Measurements from ENCODE around the gene E2F4. TPM values are rescaled to one million over a fixed set of nuclear protein-coding genes. Genes with fewer than 3 reads are reported as not detected.

The E2F4 gene
- total RNA-seq, 2 donors from 2014 or later: 71.7 to 104 TPM

DNA sequence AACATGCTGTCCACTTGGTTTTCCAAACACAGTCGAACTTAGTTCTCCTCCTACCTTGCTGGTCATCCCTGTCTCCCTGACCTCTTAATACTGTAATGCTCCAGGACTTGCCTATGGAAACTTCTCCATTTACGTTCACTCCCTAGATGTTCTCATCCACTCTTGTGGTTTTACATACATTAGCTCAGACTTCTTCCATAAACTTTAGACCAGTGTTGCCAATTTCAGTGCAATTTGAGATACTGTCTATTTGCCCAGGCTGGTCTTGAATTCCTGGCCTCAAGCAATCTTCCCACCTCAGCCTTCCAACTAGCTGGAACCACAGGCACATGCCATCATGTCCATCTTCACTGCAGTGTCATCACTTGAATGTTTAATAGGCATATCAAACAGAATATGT lies 9.7 kb upstream of the E2F4 start:
- H3K36me3 Mint-ChIP-seq: peaks cover 0 to 11% of the 10 kb centered on the region in 2 donors
- DNase-seq (ENCODE audit: low spot score in 2 of 2) (no peak), ATAC-seq (no peak)
- no peak overlapping the region for H3K27ac Mint-ChIP-seq
- H3K9me3 Mint-ChIP-seq: no peaks in the 10 kb centered on the region

DNA sequence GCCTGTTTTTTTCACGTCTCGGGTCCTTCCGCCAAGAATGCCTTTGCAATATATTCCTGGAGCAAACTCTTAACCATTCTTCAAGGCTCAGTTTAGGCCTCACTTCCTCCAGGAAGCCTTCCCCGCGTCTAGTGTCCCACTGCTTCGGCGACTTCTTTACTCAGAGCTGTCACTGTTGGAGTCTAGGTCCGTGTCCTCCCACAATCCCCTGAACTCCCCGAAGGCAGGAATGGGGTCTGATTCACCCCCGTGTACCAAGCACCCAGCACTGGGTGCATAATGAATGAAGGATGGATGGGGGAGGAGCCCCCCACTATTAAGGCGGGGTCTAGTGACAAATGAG lies 8.7 kb upstream of the E2F4 start:
- no peak for DNase-seq (ENCODE audit: low spot score in 2 of 2)
- no peak overlapping the region for H3K27ac Mint-ChIP-seq
- no peaks in the 10 kb centered on the region for H3K9me3 Mint-ChIP-seq
- ATAC-seq: no peak
- peaks cover 0 to 6% of the 10 kb centered on the region in 2 donors for H3K36me3 Mint-ChIP-seq

DNA sequence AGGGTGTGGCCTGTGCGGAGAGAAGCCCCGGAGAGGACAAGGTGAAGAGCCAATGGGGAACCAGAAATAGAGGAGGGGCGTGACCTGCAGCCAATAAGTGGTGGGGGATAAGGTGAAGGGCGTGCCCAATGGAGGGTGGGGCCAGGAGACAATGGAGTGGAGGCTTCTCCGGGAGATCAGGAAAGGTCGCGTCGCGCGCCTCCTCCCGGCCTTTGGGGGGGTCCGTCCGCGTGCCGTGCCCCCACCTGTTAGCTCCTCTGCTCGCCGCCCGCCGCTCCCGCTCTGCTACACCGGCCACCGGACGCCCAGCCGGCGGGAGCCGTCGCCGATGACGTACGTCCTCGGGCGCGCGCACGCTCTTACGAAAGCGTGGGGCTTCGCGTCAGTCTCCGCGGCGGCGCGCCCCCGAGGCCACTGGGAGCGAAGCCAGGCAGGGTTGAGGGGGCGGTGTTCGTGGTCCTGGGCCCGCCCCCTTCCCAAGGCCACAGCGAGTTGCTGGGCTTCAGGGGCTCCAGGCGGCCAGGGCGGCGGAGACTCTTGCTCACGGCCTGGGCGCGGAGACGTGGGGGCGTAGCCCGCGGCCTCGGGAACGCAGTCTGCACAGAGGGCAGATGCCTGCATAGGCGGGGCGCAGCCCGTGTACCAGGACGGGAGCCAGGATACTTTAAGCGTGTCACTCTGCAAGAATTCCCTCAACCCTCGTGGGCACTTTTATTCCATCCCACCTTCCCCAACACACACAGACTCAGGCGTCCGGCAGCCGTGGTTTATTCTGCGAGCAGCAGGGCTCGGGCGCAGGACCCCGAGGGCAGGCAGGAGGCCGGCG lies 8.1 kb upstream of the E2F4 start, which contains the start of gene MATCAP1:
MATCAP1 (minus strand) TSS at position 337 of the 826 bp plus-strand sequence. CDS start 3,353 bp downstream, outside the sequence.
- Mint-ChIP-seq H3K27ac (no peak within 1 kb of the TSS), H3K36me3 (peaks cover 0 to 3% of the 10 kb centered on the region in 2 donors), H3K9me3 (no peaks in the 10 kb centered on the region)
- DNase-seq (ENCODE audit: low spot score in 2 of 2): peak; percentile 93 to 94
- peak; percentile 96 to 97 for ATAC-seq

GRCh38 chr16:67184453-67184994 lies 7.4 kb upstream of the E2F4 start:
- H3K36me3 Mint-ChIP-seq: no peaks in the 10 kb centered on the region
- H3K9me3 Mint-ChIP-seq: no peaks in the 10 kb centered on the region
- H3K27ac Mint-ChIP-seq: no peak overlapping the region
- DNase-seq (ENCODE audit: low spot score in 2 of 2) (no peak), ATAC-seq (peak; percentile 5 to 12)

DNA sequence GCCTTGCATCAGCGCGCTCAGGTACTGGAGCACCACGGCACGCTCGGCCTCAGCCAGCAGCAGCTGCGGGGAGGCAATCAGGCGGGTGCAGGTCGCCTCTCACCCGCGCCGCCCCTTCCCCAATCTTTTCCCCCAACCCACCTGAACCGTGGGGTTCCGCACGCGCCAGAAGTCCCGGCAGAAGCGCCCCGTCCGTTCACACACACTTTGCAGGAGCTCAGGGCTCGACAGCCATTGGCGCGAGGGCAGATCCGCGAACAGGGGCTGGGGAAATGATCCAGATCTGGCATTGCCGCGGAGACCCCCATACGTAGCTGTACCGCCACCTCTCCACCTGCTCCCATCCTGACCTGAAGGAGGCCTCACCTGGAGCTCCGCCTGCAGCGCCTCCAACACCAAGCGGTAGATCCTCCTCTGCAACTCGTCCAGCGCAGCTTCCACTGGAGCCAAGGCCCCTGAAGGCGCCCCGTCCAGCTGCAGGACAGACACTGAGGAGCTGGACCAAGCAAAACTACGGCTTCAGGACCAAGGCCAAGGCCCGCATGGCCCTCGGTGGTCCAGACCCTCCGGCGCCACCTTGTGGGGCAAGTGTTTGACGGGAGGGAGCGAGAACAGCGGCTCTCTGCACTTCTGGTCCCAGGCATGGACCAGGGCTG lies 6.8 kb upstream of the E2F4 start:
- Mint-ChIP-seq H3K27ac (peak overlapping the region in 1 of 2 donors; percentile 68), H3K36me3 (no peaks in the 10 kb centered on the region), H3K9me3 (no peaks in the 10 kb centered on the region)
- peak in 1 of 2 donors; percentile 26 for ATAC-seq
- DNase-seq (ENCODE audit: low spot score in 2 of 2): peak; percentile 74 to 91

DNA sequence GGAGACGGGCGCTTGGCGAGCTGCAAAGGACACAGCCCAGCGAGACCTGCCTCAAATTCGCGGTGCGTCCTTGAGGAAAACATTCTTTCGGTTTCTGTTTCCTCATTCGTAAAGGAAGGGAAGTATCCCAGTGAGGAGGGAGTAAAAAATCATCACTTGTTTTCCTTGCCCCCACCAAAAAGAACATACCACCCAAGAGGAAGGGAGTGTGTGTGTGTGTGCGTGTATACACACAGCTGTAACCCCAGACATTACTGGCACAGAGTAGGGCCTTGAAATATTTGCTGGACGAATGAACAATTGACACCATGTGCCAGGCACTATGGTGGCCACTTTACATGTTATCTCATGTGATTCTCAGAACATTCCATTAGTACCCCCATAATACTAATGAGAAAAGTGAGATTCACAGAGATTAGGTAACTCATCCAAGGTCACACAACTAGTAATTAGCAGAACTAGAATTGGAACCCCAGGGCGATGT lies 6.3 kb upstream of the E2F4 start:
- Mint-ChIP-seq H3K9me3 (no peaks in the 10 kb centered on the region), H3K36me3 (no peaks in the 10 kb centered on the region), H3K27ac (no peak overlapping the region)
- DNase-seq (ENCODE audit: low spot score in 2 of 2) (no peak), ATAC-seq (no peak)

DNA sequence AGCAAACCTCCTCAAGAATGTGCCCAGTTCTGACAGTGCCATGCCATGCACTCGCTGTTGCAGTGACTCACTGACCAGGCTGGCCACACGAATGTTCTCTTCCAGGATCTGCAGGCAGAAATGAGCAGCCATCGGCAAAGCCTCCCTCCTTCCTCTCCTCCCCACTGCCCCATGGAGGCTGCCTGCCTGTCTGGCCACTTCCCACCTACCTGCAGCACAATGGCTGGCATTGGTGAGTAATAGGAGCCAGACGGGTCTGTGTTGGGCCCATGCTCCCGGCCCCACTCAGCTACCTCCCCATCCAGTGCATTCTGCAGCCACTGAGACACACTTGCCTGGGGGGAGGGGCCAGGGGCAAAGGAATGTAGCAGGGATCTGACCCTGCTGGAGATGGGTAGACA lies 5.4 kb upstream of the E2F4 start:
- DNase-seq (ENCODE audit: low spot score in 2 of 2) (no peak), ATAC-seq (no peak)
- Mint-ChIP-seq H3K36me3 (peaks cover 0 to 5% of the 10 kb centered on the region in 2 donors), H3K27ac (no peak overlapping the region), H3K9me3 (no peaks in the 10 kb centered on the region)

GRCh38 chr16:67187175-67187890 lies 4.6 kb upstream of the E2F4 start:
- Mint-ChIP-seq H3K9me3 (no peaks in the 10 kb centered on the region), H3K27ac (no peak overlapping the region), H3K36me3 (peaks cover under 1 to 9% of the 10 kb centered on the region in 2 donors)
- DNase-seq (ENCODE audit: low spot score in 2 of 2): no peak
- ATAC-seq: no peak

DNA sequence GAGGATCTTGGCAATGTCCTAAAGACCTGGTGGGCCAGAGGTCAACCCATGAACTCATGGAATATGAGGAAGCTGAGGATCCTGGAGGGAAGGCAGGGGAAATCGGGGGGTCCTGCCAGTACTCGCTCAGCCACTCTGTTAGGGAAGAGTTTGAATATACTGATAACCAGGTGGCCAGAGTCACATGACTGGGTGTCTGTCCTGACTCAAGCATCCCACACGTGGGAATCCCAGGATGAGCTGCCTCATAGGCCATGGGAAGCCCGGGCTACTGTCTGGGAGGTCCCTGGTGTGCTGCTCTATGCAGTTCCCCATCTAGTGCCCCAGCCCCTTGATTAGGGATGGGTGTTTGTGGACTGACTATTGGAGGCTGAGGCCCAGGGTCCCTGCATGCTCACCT lies 3.6 kb upstream of the E2F4 start:
- DNase-seq (ENCODE audit: low spot score in 2 of 2) (no peak), ATAC-seq (no peak)
- peaks cover 6 to 18% of the 10 kb centered on the region in 2 donors for H3K36me3 Mint-ChIP-seq
- H3K27ac Mint-ChIP-seq: no peak overlapping the region
- no peaks in the 10 kb centered on the region for H3K9me3 Mint-ChIP-seq

DNA sequence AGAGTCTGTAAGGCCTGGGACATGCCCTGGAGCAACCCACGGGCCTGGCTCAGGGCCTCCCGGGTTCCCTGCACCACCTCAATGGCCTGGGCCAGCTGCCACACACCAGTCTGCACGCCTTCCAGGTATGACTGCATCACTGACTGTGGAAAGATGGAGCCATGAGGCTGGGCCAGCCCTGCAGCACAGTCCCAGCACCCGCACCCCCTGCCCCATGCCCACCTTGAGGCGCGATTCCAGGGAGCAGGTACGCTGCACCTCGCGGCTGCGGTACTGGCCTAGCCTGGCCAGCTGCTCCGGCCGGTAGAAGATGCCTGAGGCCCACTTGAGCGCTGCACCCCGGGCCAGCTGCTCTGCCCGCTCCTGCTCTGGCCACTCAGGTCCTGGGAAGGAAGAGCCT lies 3.2 kb upstream of the E2F4 start:
- Mint-ChIP-seq H3K9me3 (no peaks in the 10 kb centered on the region), H3K36me3 (peaks cover 7 to 22% of the 10 kb centered on the region in 2 donors), H3K27ac (no peak overlapping the region)
- ATAC-seq: no peak
- DNase-seq (ENCODE audit: low spot score in 2 of 2): no peak

- Mint-ChIP-seq H3K9me3 (no peaks in the 10 kb centered on the region), H3K27ac (peak within 1 kb of the TSS in 1 of 2 donors; percentile 92), H3K36me3 (peaks cover 13 to 27% of the 10 kb centered on the region in 2 donors)
- DNase-seq (ENCODE audit: low spot score in 2 of 2) (no peak), ATAC-seq (no peak)
Observed at GRCh38 chr16:67190041-67190440, 1.9 kb upstream of the E2F4 start, which contains the start of gene EXOC3L1. TSS of gene EXOC3L1 (minus strand) at chr16:67190136. CDS start at chr16:67189676, 460 bp downstream.

- no peak for ATAC-seq
- H3K9me3 Mint-ChIP-seq: no peaks in the 10 kb centered on the region
- H3K27ac Mint-ChIP-seq: peak overlapping the region in 1 of 2 donors; percentile 92
- DNase-seq (ENCODE audit: low spot score in 2 of 2): no peak
- H3K36me3 Mint-ChIP-seq: peaks cover 13 to 30% of the 10 kb centered on the region in 2 donors
Observed at GRCh38 chr16:67190448-67191399, 1.2 kb upstream of the E2F4 start.

- Mint-ChIP-seq H3K9me3 (no peaks in the 10 kb centered on the region), H3K36me3 (peaks cover 20 to 38% of the 10 kb centered on the region in 2 donors), H3K27ac (peak overlapping the region; percentile 85 to 92)
- ATAC-seq (peak; percentile 15 to 18), DNase-seq (ENCODE audit: low spot score in 2 of 2) (no peak)
Observed at GRCh38 chr16:67191411-67191994, 452 bp upstream of the E2F4 start.

- Mint-ChIP-seq H3K36me3 (peaks cover 25 to 44% of the 10 kb centered on the region in 2 donors), H3K9me3 (no peaks in the 10 kb centered on the region), H3K27ac (peak overlapping the region; percentile 92 to 96)
- no peak for ATAC-seq
- DNase-seq (ENCODE audit: low spot score in 2 of 2): no peak
Observed at GRCh38 chr16:67192781-67193361, 916 bp downstream of the E2F4 start.

- DNase-seq (ENCODE audit: low spot score in 2 of 2): no peak
- H3K27ac Mint-ChIP-seq: peak overlapping the region; percentile 92 to 96
- peaks cover 25 to 44% of the 10 kb centered on the region in 2 donors for H3K36me3 Mint-ChIP-seq
- H3K9me3 Mint-ChIP-seq: no peaks in the 10 kb centered on the region
- ATAC-seq: no peak
Observed at GRCh38 chr16:67193536-67193935, 1.6 kb downstream of the E2F4 start.
